GM10266 (cell line): ENCODE results near the gene AADACL4.
"Not testable (repeated sequence)": the region's sequence is repeated elsewhere in the genome, so short reads cannot be mapped to it uniquely, and the experiment has no call there.

Experiments used
- DNase-seq: peaks from one replicate; pipeline ENCODE4 v3.0.0; 2012; ENCODE audit errors: extremely low spot score
- TF ChIP-seq, protein P1 (sequence below): IDR thresholded peaks from 2 replicates; pipeline ENCODE4 v1.5.1; 2012; ENCODE audit warnings: mild to moderate bottlenecking, low read depth; ENCODE audit not compliant: control insufficient read depth, insufficient read depth; ENCODE audit errors: missing control alignments

The AADACL4 gene

DNA sequence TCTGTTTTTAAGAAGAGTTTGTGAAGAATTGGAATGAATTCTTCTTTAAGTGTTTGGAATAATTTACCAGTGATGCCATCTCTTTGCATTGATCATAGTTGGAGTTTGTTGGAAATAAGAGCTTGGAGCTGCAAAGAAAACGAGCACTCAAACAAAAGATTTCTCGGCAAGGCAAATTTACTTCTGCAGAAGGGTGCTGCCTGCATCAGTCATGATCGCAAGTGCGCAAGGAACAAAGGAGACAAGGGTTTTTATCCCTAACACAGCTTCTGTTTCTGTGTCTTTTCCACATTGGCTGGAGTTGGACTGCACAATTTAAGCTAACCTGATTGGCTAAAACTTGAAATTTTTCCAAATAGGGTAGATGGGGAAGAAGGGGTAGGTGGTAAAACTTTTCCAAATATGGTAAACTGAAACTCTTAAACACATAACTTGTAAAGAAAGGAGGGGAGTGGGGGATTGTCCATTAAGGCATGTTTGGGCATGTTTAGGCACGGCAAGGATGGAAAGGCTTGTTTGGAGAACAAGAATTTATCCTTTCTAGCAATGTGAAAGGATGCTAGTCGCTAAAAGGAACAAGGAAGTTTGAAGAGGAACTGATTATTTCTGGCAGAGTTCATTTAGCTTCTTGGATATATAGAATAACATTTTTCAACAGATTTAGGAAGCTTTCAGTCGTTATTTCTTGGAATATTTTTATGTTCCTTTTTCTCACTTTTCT lies 3.5 kb upstream of the AADACL4 start:
- TF ChIP-seq, protein P1, sequence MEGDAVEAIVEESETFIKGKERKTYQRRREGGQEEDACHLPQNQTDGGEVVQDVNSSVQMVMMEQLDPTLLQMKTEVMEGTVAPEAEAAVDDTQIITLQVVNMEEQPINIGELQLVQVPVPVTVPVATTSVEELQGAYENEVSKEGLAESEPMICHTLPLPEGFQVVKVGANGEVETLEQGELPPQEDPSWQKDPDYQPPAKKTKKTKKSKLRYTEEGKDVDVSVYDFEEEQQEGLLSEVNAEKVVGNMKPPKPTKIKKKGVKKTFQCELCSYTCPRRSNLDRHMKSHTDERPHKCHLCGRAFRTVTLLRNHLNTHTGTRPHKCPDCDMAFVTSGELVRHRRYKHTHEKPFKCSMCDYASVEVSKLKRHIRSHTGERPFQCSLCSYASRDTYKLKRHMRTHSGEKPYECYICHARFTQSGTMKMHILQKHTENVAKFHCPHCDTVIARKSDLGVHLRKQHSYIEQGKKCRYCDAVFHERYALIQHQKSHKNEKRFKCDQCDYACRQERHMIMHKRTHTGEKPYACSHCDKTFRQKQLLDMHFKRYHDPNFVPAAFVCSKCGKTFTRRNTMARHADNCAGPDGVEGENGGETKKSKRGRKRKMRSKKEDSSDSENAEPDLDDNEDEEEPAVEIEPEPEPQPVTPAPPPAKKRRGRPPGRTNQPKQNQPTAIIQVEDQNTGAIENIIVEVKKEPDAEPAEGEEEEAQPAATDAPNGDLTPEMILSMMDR = no peak
- no peak for DNase-seq

DNA sequence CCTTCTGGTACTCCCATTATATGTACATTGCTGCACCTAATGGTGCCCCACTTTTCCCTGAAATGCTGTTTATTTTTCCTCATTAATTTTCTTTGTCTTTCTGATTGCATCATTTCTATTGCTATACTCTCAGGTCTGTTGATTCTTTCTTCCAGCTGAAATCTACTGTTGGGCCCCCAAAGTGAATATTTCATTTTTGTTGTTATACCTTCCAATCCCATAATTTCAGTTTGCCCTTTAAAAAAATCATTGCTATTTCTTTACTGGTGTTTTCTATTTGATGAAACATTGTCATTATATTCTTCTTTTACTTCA lies 3.0 kb upstream of the AADACL4 start:
- TF ChIP-seq, protein P1 = no peak
- DNase-seq = no peak

DNA sequence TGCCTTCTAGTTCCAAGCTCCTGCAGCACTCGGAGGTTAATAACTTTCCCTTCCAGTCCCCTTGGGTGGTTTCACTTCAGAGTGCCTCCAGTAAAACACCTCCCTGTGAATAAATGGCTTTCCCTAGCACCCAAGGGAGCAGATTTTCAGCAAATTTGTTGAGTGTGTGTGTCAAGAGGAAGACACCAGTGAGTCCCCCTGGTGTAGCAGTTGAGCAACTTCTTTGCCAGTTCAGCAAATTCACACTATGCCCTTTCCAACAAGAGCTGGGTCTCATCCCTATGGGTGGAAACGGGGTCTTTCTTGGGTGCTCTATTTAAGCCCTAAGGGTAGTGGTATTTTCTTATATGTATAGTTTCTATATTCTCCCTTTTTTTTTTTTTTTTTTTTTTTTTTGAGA lies 806 bp upstream of the AADACL4 start:
- no peak for DNase-seq
- TF ChIP-seq, protein P1 = no peak

DNA sequence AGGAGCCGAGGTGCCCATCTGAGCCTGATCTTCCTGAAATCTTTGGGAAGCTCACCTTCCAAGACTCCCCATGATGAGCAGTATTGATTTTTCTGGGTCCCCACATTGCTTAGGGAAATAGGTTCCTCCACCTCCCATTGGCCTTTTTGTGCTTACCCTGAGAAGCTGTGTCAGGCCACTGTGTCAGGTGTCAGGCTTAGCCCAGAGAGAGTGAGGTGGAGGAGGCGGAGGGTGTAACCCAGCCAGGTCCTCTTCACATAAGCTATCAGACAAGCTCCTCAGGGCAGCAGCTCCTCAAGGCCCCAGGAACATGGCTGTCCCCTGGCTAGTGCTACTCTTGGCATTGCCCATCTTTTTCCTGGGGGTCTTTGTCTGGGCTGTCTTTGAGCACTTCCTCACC lies 352 bp downstream of the AADACL4 start:
- TF ChIP-seq, protein P1 = no peak
- DNase-seq = no peak

DNA sequence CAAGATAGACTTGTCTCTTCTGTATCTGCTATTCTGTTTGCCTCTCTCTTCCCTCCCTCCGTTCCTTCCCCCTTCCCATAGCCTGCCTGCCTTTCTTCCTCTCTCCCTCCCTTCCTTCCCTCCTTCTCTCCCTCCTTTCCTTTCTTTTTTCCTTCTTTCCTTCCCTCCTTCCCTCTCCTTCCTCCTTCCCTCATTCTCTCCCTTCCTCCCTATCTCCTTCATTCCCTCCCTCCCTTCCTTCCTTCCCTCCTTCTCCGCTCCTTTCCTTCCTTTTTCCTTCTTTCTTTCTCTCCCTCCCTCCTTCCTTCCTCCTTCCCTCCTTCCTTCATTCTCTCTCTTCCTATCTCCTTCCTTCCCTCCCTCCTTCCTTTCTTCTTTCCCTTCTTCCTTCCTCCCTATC lies 944 bp downstream of the AADACL4 start:
- no peak for DNase-seq
- TF ChIP-seq, protein P1 = no peak

DNA sequence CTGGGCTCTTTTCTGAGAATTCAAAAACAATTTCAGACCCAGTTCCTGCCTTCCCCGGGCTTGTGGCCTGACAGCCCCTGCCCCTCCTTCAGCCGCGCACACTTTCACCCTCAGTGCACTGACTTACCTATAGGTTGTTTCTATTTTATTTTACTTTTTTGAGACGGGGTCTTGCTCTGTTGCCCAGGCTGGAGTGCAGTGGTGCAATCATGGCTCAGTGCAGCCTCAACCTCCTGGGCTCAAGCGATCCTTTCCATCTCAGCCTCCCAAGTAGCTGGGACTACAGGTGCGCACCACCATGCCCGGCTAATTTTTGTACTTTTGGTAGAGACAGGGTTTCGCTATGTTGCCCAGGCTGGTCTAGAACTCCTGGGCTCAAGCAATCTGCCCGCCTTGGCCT lies 1.5 kb downstream of the AADACL4 start:
- DNase-seq = not testable (repeated sequence)

DNA sequence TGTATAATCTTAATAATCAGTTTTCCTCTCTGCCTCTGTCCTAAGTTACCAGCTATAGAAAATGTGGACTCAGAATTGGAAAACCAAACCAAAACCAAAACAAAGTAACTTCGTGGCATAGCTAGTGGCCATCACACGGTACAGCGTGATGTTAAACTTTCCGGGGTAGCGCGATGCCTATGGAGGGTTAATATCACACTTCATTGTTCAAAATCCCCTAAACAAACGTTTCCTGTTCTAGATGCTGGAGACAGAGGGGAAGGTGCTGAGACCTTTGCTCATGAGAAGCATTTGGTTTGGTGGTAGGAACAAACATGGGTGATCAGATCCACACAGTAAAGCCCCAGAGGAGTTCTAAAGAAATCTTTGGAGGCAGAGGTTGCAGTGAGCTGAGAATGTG lies 4.9 kb downstream of the AADACL4 start:
- TF ChIP-seq, protein P1 = no peak
- no peak for DNase-seq

DNA sequence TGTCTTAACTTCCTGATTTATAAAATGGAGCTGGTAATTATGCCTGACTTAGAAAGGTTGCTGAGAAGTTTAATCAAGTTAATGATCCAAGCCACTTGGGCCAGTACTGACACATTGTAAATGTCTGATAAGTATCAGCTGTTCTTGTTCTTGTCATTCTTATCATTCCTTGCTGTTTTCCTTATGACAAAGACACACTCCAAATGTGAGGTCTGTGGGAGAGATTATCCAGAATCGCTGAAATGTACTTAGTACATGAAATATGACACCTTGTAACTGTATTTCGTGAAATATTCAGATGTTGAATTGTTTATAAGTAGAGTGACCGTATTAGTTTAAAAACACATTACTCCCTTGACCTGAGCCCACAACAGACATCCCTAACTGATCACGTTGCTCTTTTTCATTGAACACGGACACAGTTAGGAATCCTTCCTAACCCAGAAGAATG lies 6.1 kb downstream of the AADACL4 start:
- DNase-seq = no peak
- TF ChIP-seq, protein P1 = no peak
